ENCODE measurements around the gene FOXO1. TPM values are rescaled to one million over a fixed set of nuclear protein-coding genes. Genes with fewer than 3 reads are reported as not detected.

Gene FOXO1
- total RNA-seq, 1 donor from 2014 or later = 13.2 TPM

GRCh38 chr13:40556453-40556852 is 110.0 kb downstream of the FOXO1 start:
- Histone ChIP-seq H3K27me3 (ENCODE audit: low read depth) (no peaks in the 10 kb centered on the region), H3K9me3 (replicated peaks) (no peaks in the 10 kb centered on the region), H3K36me3 (peaks cover 16% of the 10 kb centered on the region), H3K4me1 (peaks cover 68% of the 10 kb centered on the region), H3K27ac (replicated peaks) (no peak overlapping the region), H3K4me3 (no peak overlapping the region)
- DNase-seq = no peak
- no peak for TF ChIP-seq CTCF (IDR thresholded peaks at IDR 0.05; ENCODE audit: borderline replicate concordance)
- intact Hi-C loops (cut with micrococcal nuclease) = no loop called here

- H3K4me1 ChIP-seq = peaks cover 48% of the 10 kb centered on the region
- no peak overlapping the region for H3K27ac ChIP-seq (replicated peaks)
- H3K36me3 ChIP-seq = no peaks in the 10 kb centered on the region
- no peak for DNase-seq
- intact Hi-C loops (cut with micrococcal nuclease) = no loop called here
- TF ChIP-seq CTCF (IDR thresholded peaks at IDR 0.05; ENCODE audit: borderline replicate concordance) = no peak
- no peak overlapping the region for H3K4me3 ChIP-seq
- no peaks in the 10 kb centered on the region for H3K27me3 ChIP-seq (ENCODE audit: low read depth)
- H3K9me3 ChIP-seq (replicated peaks) = no peaks in the 10 kb centered on the region
Observed at GRCh38 chr13:40553356-40553755, 113.1 kb downstream of the FOXO1 start.

- H3K27ac ChIP-seq (replicated peaks) = no peak overlapping the region
- no peak for TF ChIP-seq CTCF (IDR thresholded peaks at IDR 0.05; ENCODE audit: borderline replicate concordance)
- DNase-seq = no peak
- peaks cover 48% of the 10 kb centered on the region for H3K4me1 ChIP-seq
- no peaks in the 10 kb centered on the region for H3K9me3 ChIP-seq (replicated peaks)
- H3K4me3 ChIP-seq = no peak overlapping the region
- H3K36me3 ChIP-seq = no peaks in the 10 kb centered on the region
- intact Hi-C loops (cut with micrococcal nuclease) = no loop called here
- no peaks in the 10 kb centered on the region for H3K27me3 ChIP-seq (ENCODE audit: low read depth)
Observed at GRCh38 chr13:40552895-40553294, 113.5 kb downstream of the FOXO1 start.

GRCh38 chr13:40550130-40550529 is 116.3 kb downstream of the FOXO1 start:
- DNase-seq = no peak
- no peaks in the 10 kb centered on the region for H3K27me3 ChIP-seq (ENCODE audit: low read depth)
- no peak overlapping the region for H3K4me3 ChIP-seq
- H3K4me1 ChIP-seq = peaks cover 29% of the 10 kb centered on the region
- no peak for TF ChIP-seq CTCF (IDR thresholded peaks at IDR 0.05; ENCODE audit: borderline replicate concordance)
- no peaks in the 10 kb centered on the region for H3K9me3 ChIP-seq (replicated peaks)
- intact Hi-C loops (cut with micrococcal nuclease) = no loop called here
- H3K36me3 ChIP-seq = no peaks in the 10 kb centered on the region
- no peak overlapping the region for H3K27ac ChIP-seq (replicated peaks)

GRCh38 chr13:40549500-40550094 is 116.8 kb downstream of the FOXO1 start:
- intact Hi-C loops (cut with micrococcal nuclease) = no loop called here
- Histone ChIP-seq H3K4me3 (no peak overlapping the region), H3K27ac (replicated peaks) (no peak overlapping the region), H3K4me1 (peaks cover 27% of the 10 kb centered on the region), H3K27me3 (ENCODE audit: low read depth) (no peaks in the 10 kb centered on the region), H3K9me3 (replicated peaks) (no peaks in the 10 kb centered on the region), H3K36me3 (no peaks in the 10 kb centered on the region)
- no peak for DNase-seq
- no peak for TF ChIP-seq CTCF (IDR thresholded peaks at IDR 0.05; ENCODE audit: borderline replicate concordance)
